Activated CD8-positive, alpha-beta memory T cell treated with anti-CD3 and anti-CD28 coated beads for 48 hours (primary cell): ENCODE measurements around the gene LEKR1.
"Not testable (repeated sequence)": the region's sequence is repeated elsewhere in the genome, so short reads cannot be mapped to it uniquely, and the experiment has no call there.

Source experiments
- DNase-seq, 3 experiments: peaks; one replicate each; pipeline ENCODE4 v3.0.0-alpha.2; 2020; ENCODE audit warnings: low read depth in 2 of 3, low spot score in 2 of 3

LEKR1 gene

DNA sequence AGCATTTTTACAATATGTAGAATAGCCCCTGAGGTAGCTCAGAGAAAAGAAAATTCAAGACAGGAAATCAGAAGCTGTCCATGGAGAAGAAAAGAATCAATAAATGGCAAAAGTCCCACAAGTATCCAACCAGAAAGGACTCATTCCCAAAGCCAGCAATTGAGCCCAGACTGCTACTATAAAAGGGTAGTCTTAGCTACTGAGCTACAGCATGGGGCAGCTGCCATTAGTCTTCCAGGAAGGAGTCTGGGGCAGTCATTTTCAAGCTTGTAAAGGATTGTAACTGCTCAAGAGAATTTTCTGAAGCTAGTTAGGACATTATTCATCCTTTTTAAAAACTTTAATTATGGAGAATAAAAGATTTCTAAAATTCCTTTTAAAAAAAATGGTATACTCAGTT, 10.5 kb downstream of the LEKR1 start:
- no peak for DNase-seq

DNA sequence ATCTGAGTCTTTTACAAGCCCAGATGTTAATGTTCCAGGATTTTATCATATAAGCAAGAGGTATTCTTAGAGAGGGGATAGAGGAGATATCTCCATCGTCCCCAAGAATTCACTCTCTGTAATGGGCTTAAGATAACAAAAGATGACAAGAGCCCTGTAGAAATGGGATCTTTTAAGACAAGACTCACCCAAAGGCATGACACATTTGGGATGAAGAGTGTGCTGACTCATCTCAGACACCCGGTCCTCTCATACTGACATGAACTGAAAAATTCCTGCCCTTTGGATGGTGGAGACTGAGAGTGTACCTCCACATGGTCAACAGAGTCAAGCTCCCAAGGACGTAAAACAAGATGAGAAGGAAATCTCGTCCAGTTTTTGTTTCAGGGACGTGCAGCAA, 11.0 kb downstream of the LEKR1 start:
- no peak for DNase-seq

DNA sequence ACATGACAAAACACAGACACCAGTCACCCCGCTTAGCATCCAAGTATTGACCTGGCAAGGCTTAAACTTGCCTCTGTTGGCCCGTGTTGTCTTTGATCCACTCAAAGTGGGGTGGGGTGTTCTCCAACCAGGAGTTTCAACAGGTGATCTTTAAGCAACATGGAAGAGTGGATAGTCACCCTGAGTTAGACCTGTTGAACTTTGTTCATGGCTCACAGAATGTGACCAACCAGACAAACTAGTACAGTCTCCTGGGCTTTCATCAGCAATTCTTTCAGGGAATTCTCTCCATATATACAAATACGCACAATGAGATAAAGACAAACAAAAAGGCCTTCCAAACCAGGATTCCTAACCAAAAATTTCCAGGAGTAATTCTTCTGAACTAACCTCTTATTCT, 11.9 kb downstream of the LEKR1 start:
- DNase-seq: no peak

DNA sequence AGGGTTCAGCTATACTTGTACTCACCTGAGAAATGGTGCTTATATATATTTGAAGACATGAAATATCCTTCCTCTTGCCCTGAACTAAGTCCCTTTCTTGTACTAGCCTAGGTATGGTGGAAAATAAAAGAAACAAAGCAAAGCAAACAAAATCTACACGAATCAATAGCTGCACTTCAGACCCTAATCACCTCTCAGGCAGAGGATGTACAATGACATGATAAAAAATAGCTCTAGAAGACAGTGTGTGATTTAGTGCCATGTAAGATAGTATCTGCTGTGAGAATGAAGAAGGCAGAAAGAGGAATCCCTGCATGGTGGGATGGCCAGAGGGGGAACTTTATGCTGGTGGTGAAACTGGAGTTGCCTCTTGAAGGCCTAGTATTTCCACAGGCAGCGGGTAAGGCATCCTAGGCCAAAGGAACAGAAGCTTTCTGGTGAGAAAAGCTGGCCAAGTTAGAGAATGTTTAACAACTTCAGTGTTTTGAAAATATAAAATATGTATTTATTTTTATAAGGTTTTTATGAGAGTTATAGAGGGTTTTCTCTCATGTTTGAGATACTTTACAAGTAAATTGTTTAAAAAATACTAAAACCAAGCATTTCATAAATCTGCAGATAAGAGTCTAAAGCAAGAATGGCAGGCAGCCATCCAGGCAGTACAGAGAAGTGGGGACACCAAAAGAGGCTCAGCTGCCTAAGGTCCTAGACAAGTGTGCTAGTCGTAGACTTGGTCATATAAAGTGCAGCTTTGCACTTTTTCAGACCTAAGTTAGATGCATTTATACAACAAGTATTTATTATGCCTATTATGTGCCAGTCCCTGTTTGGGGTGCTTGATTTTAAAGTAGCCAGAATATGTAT, 14.9 kb downstream of the LEKR1 start:
- DNase-seq: no peak

DNA sequence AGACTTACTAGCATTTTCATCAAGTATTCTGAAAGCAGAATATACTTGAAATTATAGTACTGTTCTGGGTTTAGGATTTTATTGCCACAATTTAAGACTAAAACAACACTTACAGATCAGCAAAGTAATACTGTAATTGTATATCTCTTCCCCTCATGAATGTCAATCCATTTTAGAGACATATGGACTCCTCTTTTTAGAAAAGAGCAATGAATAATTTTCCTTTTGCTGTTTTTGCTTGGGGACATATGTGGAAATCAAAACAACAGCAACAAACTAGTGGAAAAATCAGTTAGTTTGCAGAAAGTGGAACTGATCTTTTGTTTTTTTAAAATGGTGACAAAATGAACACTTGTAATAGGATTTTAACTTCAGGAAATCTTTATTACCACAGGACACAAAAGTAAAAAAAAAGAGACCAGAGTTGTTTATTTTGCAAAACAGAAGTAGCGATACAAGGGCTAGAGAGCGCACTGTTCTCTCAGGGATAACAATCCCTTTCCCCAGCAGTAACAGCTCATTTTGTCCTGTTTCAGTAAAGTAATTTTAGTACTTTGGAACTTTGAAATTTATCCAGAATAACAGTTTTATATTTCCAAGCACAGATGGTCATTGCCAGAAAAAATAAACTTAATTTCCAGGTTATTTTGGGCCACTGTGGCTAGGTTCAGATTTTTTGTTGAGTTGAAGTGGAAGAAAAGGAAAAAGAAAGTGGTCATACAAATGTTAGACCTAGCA, 17.1 kb downstream of the LEKR1 start:
- no peak for DNase-seq

DNA sequence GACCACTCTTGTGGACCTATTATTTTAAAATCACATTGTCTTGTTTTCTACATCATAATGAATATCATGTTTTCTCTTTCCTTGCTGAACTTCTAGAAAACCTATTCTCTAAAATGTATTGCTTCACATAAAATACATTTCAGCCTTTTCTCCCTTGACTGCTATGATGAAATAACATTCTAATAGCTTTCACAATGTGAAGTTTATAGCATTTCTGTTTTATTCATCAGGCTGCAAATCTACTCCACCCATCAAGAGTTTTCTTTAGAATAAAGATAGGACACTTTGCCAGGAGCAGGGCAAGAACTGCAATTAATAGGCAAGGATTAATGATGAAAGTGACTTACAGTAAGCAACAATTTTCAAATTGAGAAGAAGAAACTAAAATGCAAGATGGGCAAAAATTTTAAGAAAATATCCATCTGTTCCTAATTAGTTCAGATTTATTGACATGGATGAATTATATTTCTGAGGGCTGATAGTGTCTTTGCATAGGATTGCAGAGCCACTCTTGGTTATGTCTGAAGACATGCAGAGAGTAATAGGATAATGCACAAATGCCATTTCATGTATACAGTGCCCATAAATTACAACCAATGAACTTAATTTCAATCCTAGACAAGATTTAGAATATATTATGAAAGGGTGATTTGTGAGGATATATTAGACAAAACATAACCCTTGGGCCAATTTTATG, 21.7 kb downstream of the LEKR1 start:
- no peak for DNase-seq

DNA sequence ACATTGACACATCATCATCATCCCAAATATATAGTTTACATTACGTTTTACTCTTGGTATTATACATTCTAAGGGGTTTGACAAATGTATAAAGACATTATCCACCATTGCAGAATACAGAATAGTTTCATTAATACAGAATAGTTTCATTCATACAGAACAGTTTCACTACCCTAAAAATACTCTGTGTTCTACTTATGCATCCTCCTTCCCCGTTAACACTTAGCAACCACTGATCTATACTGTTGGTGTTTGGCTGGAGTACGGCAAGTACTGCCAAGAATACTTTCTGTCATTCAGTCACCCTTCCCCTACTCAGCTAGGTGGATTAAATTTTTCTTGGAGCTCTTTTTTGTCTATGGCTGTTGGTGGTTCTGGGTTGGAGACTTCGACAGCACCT, 33.4 kb downstream of the LEKR1 start:
- DNase-seq: no peak

DNA sequence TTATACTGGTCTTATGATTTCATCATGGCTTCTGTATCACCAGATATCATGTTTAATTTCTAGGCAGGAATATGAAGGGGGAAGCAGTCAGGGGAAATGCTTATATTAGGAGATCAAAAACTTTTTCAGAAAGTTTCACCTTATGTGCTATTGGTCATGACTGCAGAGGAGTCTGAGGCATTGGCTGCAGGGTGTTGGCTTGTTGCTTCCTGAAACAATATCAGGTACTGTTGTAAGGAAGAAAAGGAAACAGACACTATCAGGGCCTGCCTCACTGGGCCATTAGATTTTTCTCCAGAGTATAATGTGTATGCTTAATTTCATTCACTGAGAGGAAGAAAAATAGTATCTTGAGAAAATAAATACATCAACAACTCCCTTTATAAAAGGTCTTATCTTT, 34.7 kb downstream of the LEKR1 start:
- no peak for DNase-seq

DNA sequence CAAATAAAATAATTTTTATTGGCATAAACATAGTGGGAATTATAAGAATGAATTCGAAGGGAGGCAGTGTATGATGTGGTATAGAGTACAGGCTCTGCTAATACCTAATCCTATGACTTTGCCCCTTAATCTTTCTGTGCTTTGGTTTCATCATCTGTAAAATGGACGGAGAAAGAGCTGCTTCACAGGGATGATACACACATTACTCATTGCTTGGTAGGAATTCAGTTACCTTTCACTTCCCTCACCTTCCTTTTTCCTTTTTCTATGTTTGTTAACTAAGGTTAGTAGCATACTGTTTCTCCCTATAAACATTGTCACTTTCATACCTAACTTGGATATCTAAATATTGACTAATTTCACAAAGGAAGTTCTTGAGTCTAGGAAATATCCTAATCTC, 36.2 kb downstream of the LEKR1 start:
- no peak for DNase-seq

DNA sequence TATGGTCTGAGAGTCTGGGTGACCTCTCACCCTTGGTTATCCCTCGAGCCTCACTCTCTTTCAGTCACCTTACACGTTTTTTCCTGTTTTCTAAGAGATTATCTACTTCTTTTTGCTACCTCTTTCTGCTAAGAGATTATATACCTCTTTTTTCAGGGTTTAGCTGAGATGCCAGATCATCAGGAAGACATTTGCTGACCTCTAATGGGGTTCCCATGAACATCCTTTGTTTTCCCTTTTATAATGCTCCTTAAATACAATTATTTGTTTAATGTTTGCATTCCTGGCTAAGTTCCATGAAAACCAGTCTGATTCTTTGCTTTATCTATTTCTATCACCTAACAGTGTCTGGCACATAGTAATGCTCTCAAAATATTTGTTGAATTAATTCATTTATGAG, 39.6 kb downstream of the LEKR1 start:
- DNase-seq: no peak

DNA sequence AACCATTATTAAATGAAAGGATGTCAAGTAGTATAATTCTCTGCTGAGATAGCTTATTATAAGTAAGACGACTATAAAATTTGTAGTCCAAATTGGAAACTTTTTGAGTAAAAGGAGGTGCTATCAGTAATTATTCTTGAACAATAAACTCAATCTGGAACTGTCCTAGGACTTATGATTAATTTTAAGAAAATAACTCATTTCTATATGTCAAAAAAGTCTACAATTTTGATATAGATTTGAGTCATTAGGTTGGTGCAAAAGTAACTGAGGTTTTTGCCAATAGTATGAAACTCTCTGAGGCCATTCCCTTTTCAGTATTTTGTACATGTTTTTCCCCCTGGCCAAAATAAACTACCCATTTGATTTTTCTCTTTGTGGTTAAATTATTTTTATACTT, 41.0 kb downstream of the LEKR1 start:
- DNase-seq: no peak

DNA sequence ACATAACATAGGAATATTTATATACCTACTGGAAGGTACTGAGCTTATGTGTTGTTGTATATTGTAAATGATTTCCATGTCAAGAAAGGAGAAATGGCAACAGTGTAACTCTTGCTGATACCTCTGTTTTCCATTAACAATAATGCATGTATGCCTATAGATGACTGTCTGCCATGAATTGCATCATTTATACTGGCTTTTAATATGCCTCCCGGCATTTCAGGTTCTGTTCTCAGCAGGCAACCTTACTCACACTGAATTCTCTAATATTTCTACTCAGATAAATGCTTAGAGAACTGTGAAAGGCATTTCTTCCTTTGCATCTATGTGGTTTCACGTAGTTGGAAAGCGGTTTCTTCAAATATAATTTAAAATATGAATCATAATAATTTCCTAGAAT, 41.8 kb downstream of the LEKR1 start:
- no peak for DNase-seq

DNA sequence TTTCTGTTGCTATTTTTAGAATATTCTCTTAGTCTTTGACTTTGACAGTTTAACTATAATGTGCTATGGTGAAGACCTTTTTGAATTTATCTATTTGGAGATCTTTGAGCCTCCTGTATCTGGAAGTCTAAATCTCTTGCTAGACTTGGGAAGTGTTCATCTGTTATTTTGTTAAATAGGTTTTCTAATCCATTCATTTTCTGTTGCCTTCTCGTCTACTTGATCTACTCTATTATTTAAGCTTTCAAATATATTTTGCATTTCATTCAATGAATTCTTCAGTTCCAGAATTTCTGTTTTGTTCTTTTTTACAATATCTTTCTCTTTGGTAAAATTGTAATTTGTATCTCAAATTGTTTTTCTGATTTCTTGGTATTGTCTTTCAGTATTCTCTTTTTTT, 47.8 kb downstream of the LEKR1 start:
- no peak for DNase-seq

DNA sequence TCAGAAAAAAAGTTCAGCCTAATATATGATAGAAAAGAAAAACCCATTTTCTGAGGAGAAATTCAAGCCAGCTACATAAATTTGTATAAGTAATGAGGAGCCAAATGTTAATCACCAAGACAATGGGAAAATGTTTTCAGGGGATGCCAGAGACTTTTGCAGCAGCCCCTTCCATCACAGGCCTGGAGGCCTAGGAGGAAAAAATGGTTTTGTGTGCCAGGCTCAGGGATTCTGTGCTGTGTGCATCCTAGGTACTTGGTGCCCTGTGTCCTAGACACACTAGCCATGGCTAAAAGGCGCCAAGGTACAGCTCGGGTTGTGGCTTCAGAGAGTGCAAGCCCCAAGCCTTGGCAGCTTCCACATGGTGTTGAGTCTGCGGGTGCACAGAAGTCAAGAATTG, 53.3 kb downstream of the LEKR1 start:
- not testable (repeated sequence) for DNase-seq

DNA sequence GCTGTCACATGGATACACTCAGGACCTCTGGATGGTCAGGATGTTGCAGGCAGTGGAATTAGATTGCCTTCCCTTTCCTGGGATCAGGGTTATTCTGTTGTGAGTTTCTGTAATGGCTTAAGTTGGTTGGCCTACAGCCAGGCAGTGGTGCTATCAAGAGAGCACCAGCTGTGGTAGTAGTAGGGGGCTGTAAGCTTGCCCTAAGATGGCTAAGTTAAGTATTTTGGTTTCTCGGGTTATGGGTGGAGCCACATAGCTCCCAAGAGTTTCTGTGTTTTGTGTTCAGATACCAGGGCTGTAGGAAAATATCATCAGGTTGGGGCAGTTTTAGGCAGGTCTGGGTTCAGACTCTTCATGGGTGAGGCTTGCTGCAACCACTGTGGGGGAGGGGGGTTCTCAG, 59.6 kb downstream of the LEKR1 start:
- no peak for DNase-seq

DNA sequence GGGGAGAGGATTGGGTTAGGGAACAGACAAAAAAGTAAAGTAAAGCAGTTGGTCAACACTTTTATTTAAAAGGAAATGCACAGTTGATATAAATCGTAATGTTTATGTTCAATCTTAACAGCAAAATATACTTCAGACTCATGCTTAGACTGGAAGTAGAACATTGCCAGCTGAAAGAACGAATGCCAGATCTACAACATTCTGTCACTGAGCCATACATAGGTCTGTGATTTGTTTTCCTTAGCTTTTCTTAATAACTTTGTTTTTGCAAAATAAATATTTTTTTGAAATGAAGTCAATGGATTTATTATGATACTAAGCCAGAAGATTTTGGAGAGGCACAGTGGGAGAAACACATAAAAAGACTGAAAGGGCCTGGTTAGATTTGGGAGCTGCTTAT, 62.0 kb downstream of the LEKR1 start:
- DNase-seq: no peak

DNA sequence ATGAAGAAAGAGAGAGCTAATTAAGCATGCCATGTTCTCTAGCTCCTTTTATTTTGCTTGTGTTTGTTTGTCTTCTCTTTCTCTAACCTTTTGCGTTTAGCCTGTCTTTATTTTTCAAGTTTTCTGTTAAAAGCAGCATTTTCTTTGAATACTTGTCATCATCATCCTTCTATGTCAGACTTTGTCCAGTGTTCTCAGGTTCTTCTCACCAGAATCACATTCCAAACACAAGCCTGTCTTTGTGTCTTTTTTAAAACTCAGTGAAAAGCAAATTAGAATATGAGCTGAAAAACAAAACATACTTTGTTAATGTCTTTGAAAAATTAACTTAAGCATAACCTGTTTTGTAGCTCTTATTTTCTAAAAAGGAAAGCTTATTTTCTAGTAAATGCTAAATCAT, 62.4 kb downstream of the LEKR1 start:
- no peak for DNase-seq

DNA sequence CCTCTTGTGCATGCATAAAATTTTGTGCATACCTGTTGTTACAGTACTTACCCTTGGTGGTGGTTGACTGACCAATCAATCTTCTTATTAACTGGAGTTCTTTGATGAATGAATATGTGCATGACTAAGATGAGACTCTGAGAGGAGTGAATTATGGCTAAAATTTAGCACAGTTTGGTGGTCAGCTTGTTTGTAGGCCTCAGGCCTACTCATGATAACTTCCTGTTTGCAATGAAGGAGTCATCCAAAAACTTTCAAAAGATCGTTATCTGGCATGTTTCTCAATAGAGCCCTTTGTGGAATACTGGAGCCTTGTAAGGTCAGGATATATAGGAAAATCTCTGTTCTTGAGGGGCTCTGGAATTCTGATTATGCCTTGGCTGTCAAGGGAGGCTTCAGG, 66.5 kb downstream of the LEKR1 start:
- no peak for DNase-seq

DNA sequence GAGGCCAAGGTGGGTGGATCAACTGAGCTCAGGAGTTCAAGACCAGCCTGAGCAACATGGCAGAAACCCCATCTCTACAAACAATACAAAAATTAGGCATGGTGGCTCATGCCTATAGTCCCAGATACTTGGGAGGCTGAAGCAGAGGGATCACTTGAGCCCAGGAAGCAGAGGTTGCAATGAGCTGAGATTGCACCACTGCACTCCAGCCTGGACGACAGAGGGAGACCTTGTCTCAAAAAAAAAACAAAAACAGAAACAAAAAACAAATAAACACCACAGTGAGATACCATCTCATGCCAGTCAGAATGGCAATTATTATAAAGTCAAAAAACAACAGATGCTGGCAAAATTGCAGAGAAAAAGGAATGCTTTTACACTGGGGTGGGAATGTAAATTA, 69.2 kb downstream of the LEKR1 start:
- not testable (repeated sequence) for DNase-seq

DNA sequence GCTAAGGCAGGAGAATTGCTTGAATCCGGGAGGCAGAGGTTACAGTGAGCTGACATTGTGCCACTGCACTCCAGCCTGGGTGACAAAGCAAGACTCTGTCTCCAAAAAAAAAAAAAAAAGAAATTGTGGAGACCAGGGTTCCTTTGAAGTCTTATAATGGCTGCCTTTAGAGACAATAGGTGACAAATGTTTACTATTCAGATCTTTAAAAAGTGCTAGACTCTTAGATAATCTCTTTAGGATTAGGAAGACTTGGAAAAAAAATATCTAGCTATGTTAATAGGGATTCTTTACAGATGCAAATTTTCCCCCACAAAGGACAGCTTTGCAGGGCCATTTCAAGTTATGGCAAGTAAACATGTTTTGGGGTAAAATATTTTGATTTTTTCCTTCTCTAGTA, 71.7 kb downstream of the LEKR1 start:
- not testable (repeated sequence) for DNase-seq

DNA sequence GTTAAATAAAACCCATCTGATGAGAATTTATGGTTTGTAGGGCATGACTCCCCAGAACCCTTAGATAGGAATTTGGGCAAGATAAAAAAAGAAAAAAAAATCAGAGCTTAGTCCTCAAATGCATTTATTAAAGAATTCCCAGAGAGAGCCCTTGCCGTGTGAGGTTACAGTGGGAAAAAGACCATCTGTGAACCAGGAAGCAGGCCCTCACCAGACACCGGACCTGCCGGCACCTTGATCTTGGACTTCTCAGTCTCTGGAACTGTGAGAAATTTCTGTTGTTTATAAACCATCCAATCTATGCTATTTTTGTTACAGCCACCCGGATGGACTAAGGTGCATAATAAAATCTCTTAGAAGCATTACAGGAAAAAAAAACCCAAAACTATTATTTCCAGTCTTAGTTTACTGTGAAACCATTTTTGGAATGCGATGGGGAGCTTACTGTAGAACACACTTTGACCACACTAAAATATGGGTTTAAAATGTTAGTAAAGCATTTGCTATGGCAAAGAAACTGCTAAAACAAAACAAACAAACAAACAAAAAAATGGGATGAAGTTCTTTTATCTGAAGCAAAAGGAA, 72.2 kb downstream of the LEKR1 start:
- DNase-seq: no peak

DNA sequence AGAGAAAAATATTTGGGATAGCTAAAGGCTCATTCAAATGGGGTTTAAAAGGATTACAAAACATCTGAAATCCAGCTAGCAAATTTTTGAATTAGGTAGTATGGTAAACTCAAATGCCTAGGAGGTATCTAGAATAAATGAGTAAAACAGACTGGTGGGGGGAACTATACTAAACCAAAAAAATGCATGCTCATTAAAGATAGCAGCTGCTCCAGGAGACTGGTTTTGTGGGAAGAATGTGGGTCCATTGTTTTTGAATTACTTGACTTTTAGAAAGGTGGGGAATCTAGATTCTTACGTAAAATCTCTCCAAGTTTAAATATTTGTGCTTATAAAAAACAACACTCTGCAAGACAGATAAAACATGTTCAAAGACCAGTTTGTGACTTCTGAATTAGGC, 73.8 kb downstream of the LEKR1 start:
- no peak for DNase-seq
